AG08395 (cell line): ENCODE data around the gene NXN.
"Not testable (repeated sequence)": the region's sequence is repeated elsewhere in the genome, so short reads cannot be mapped to it uniquely, and the experiment has no call there.

Experiments used
- DNase-seq: peaks from one replicate; pipeline ENCODE4 v3.0.0; 2012; ENCODE audit warnings: mixed read lengths, low spot score

NXN gene

GRCh38 chr17:830381-830780 lies 149.2 kb downstream of the NXN start:
- DNase-seq, result no peak

- DNase-seq, result not testable (repeated sequence)
Observed at GRCh38 chr17:829614-830013, 150.0 kb downstream of the NXN start.

- DNase-seq, result peak; percentile 60
Observed at GRCh38 chr17:828761-829160, 150.8 kb downstream of the NXN start.

- no peak for DNase-seq
Observed at GRCh38 chr17:826778-827177, 152.8 kb downstream of the NXN start.

GRCh38 chr17:825216-825615 lies 154.4 kb downstream of the NXN start:
- DNase-seq, result no peak

GRCh38 chr17:824378-824777 lies 155.2 kb downstream of the NXN start:
- no peak for DNase-seq

- DNase-seq, result no peak
Observed at GRCh38 chr17:823501-823902, 156.1 kb downstream of the NXN start.

GRCh38 chr17:819251-819650 lies 160.3 kb downstream of the NXN start:
- DNase-seq, result no peak

GRCh38 chr17:814371-814770 lies 165.2 kb downstream of the NXN start:
- no peak for DNase-seq

- DNase-seq, result no peak
Observed at GRCh38 chr17:812638-813204, 166.9 kb downstream of the NXN start.

GRCh38 chr17:811051-811784 lies 168.4 kb downstream of the NXN start:
- DNase-seq, result no peak

GRCh38 chr17:807523-808294 lies 171.9 kb downstream of the NXN start:
- DNase-seq, result no peak

- DNase-seq, result no peak
Observed at GRCh38 chr17:806781-807522, 172.6 kb downstream of the NXN start.

- DNase-seq, result no peak
Observed at GRCh38 chr17:806346-806745, 173.2 kb downstream of the NXN start.

GRCh38 chr17:805886-806285 lies 173.7 kb downstream of the NXN start:
- DNase-seq, result not testable (repeated sequence)

GRCh38 chr17:804541-805435 lies 174.8 kb downstream of the NXN start:
- DNase-seq, result no peak

- no peak for DNase-seq
Observed at GRCh38 chr17:802901-803881, 176.4 kb downstream of the NXN start.

- no peak for DNase-seq
Observed at GRCh38 chr17:802481-802880, 177.1 kb downstream of the NXN start.

GRCh38 chr17:801660-802059 lies 177.9 kb downstream of the NXN start:
- DNase-seq, result no peak
